SK-N-SH treated with all-trans-retinoic acid at 6 μM for 48 hours (cell line): ENCODE data around the gene DCAF7.

Source experiments
- ARNTL ChIP-seq: fragments of 450-650 bp; formaldehyde crosslinking; IDR thresholded peaks from 2 replicates; pipeline ENCODE4 v1.5.0; 2020; ENCODE audit warnings: low read depth, mild to moderate bottlenecking, moderate library complexity, borderline replicate concordance
- BACH2 ChIP-seq: fragments of 250-450 bp; sonication (Bioruptor Pico); IDR thresholded peaks from 2 replicates; pipeline ENCODE4 v1.9.0; 2021; ENCODE audit warnings: mild to moderate bottlenecking, borderline replicate concordance
- CSRNP3 ChIP-seq: fragments of 250-450 bp; sonication (Bioruptor Pico); IDR thresholded peaks from 2 replicates; pipeline ENCODE4 v1.5.1; 2021; ENCODE audit warnings: mild to moderate bottlenecking, moderate library complexity
- ESRRG ChIP-seq: fragments of 250-450 bp; sonication (Bioruptor Pico); IDR thresholded peaks from 2 replicates; pipeline ENCODE4 v1.6.1; 2021; ENCODE audit warnings: mild to moderate bottlenecking
- GLIS3 ChIP-seq: fragments of 250-450 bp; sonication (Bioruptor Pico); IDR thresholded peaks from 2 replicates; pipeline ENCODE4 v1.5.0; 2020; ENCODE audit warnings: mild to moderate bottlenecking, moderate library complexity
- OSR1 ChIP-seq: fragments of 250-450 bp; sonication (Bioruptor Pico); IDR thresholded peaks from 2 replicates; pipeline ENCODE4 v1.8.0; 2022; ENCODE audit warnings: moderate library complexity, mild to moderate bottlenecking, inconsistent platforms
- PATZ1 ChIP-seq: fragments of 250-450 bp; sonication (Bioruptor Pico); IDR thresholded peaks from 2 replicates; pipeline ENCODE4 v1.8.0; 2020; ENCODE audit warnings: mild to moderate bottlenecking, moderate library complexity, borderline replicate concordance
- PPARA ChIP-seq: fragments of 250-450 bp; sonication (Bioruptor Pico); IDR thresholded peaks from 2 replicates; pipeline ENCODE4 v1.5.0; 2020; ENCODE audit warnings: mild to moderate bottlenecking, borderline replicate concordance
- SNAI2 ChIP-seq: fragments of 250-450 bp; sonication (Bioruptor Pico); IDR thresholded peaks from 2 replicates; pipeline ENCODE4 v1.5.0; 2020; ENCODE audit warnings: mild to moderate bottlenecking, moderate library complexity
- ZFP3 ChIP-seq: fragments of 250-450 bp; sonication (Bioruptor Pico); IDR thresholded peaks from 2 replicates; pipeline ENCODE4 v1.5.0; 2020; ENCODE audit warnings: mild to moderate bottlenecking, moderate library complexity
- ZNF8 ChIP-seq: fragments of 450-650 bp; formaldehyde crosslinking; IDR thresholded peaks from 2 replicates; pipeline ENCODE4 v1.5.0; 2020; ENCODE audit warnings: mild to moderate bottlenecking, moderate library complexity
- TF ChIP-seq, protein P1 (sequence below): fragments of 250-450 bp; sonication (Bioruptor Pico); IDR thresholded peaks from 2 replicates; pipeline ENCODE4 v1.5.0; 2020; ENCODE audit warnings: mild to moderate bottlenecking, moderate library complexity
- TF ChIP-seq, protein P2 (sequence below): fragments of 250-450 bp; sonication (Bioruptor Pico); IDR thresholded peaks from 2 replicates; pipeline ENCODE4 v1.8.0; 2021; ENCODE audit warnings: low read depth, mild to moderate bottlenecking, moderate library complexity, borderline replicate concordance

DNA sequence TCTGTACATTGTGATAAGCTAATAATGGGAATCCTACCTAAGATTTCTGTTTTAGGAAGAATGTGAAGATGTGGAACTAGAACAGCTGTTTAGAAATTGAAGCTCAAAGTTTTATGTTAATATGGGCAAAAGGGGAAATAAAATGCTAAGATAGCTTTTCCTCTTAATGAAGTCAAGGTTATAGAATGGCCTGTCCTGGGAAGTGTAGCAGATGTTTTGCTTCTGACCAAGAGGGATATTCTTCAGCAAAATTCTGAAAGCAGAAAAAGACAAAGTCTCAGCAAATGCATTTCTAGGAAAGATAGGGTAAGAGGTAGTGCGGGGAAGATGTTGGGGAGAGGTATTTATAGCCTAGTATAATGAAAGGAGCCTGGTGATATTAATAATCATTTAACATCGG lies 85.0 kb downstream of the DCAF7 start:
- no peak for TF ChIP-seq ARNTL (CRISPR knock-in tag)
- no peak for TF ChIP-seq ZFP3
- no peak for TF ChIP-seq PPARA (CRISPR knock-in tag)
- TF ChIP-seq PATZ1 (CRISPR knock-in tag): no peak
- no peak for TF ChIP-seq ZNF8 (CRISPR knock-in tag)
- TF ChIP-seq, protein P1, sequence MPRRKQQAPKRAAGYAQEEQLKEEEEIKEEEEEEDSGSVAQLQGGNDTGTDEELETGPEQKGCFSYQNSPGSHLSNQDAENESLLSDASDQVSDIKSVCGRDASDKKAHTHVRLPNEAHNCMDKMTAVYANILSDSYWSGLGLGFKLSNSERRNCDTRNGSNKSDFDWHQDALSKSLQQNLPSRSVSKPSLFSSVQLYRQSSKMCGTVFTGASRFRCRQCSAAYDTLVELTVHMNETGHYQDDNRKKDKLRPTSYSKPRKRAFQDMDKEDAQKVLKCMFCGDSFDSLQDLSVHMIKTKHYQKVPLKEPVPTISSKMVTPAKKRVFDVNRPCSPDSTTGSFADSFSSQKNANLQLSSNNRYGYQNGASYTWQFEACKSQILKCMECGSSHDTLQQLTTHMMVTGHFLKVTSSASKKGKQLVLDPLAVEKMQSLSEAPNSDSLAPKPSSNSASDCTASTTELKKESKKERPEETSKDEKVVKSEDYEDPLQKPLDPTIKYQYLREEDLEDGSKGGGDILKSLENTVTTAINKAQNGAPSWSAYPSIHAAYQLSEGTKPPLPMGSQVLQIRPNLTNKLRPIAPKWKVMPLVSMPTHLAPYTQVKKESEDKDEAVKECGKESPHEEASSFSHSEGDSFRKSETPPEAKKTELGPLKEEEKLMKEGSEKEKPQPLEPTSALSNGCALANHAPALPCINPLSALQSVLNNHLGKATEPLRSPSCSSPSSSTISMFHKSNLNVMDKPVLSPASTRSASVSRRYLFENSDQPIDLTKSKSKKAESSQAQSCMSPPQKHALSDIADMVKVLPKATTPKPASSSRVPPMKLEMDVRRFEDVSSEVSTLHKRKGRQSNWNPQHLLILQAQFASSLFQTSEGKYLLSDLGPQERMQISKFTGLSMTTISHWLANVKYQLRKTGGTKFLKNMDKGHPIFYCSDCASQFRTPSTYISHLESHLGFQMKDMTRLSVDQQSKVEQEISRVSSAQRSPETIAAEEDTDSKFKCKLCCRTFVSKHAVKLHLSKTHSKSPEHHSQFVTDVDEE (CRISPR knock-in tag): no peak
- no peak for TF ChIP-seq CSRNP3 (CRISPR knock-in tag)
- no peak for TF ChIP-seq GLIS3 (CRISPR knock-in tag)
- TF ChIP-seq, protein P2, sequence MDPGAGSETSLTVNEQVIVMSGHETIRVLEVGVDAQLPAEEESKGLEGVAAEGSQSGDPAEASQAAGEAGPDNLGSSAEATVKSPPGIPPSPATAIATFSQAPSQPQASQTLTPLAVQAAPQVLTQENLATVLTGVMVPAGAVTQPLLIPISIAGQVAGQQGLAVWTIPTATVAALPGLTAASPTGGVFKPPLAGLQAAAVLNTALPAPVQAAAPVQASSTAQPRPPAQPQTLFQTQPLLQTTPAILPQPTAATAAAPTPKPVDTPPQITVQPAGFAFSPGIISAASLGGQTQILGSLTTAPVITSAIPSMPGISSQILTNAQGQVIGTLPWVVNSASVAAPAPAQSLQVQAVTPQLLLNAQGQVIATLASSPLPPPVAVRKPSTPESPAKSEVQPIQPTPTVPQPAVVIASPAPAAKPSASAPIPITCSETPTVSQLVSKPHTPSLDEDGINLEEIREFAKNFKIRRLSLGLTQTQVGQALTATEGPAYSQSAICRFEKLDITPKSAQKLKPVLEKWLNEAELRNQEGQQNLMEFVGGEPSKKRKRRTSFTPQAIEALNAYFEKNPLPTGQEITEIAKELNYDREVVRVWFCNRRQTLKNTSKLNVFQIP: no peak
- TF ChIP-seq OSR1 (CRISPR knock-in tag): no peak
- TF ChIP-seq SNAI2 (CRISPR knock-in tag): no peak
- no peak for TF ChIP-seq ESRRG (CRISPR knock-in tag)
- TF ChIP-seq BACH2 (CRISPR knock-in tag): no peak
